Karpas-422 (cell line): ENCODE data around the gene SMARCD1. TPM values are rescaled to one million over a fixed set of nuclear protein-coding genes. Genes with fewer than 3 reads are reported as not detected.

Source experiments
- DNase-seq: peaks from one replicate; pipeline ENCODE4 v3.0.0-alpha.2; 2015
- H2AFZ ChIP-seq: fragments of 200-600 bp; sonication (generic); 2 replicates; pipeline ENCODE4 v1.6.1; 2014; ENCODE audit warnings: antibody characterized with exemption, low read length, mixed read lengths
- H3K27ac ChIP-seq: fragments of 200-600 bp; sonication (generic); 2 replicates; pipeline ENCODE4 v1.5.1; 2014; ENCODE audit warnings: mild to moderate bottlenecking, low read length, moderate library complexity
- H3K27me3 ChIP-seq: fragments of 200-600 bp; sonication (generic); 2 replicates; pipeline ENCODE4 v1.6.1; 2014; ENCODE audit warnings: low read length, mixed read lengths
- H3K36me3 ChIP-seq: fragments of 200-600 bp; sonication (generic); 2 replicates; pipeline ENCODE4 v1.6.1; 2014; ENCODE audit warnings: low read length, mixed read lengths; ENCODE audit not compliant: insufficient read depth
- H3K4me1 ChIP-seq: fragments of 200-600 bp; sonication (generic); 2 replicates; pipeline ENCODE4 v1.6.1; 2014; ENCODE audit warnings: mild to moderate bottlenecking, low read length, mixed read lengths
- H3K4me2 ChIP-seq: fragments of 200-600 bp; sonication (generic); 2 replicates; pipeline ENCODE4 v1.6.1; 2014; ENCODE audit warnings: low read length, low read depth, mild to moderate bottlenecking; ENCODE audit not compliant: poor library complexity, severe bottlenecking
- H3K4me3 ChIP-seq: fragments of 200-600 bp; sonication (generic); 2 replicates; pipeline ENCODE4 v1.5.1; 2014; ENCODE audit warnings: mild to moderate bottlenecking, antibody characterized with exemption, low read length, mixed read lengths
- H3K79me2 ChIP-seq: fragments of 200-600 bp; sonication (generic); 2 replicates; pipeline ENCODE4 v1.6.1; 2014; ENCODE audit warnings: mild to moderate bottlenecking, low read length, mixed read lengths
- H3K9ac ChIP-seq: fragments of 200-600 bp; sonication (generic); 2 replicates; pipeline ENCODE4 v1.6.0; 2014; ENCODE audit warnings: low read length
- H3K9me2 ChIP-seq: fragments of 200-600 bp; sonication (generic), shearing (Covaris generic); replicated peaks from 2 replicates; pipeline ENCODE4 v1.6.0; 2014; ENCODE audit warnings: mild to moderate bottlenecking, low read length, moderate library complexity; ENCODE audit not compliant: insufficient read depth
- H3K9me3 ChIP-seq: fragments of 300-700, 200-600 bp; sonication (generic); 2 replicates; pipeline ENCODE4 v1.6.1; 2014; ENCODE audit warnings: low read length, mixed read lengths
- H4K20me1 ChIP-seq: fragments of 200-600 bp; sonication (generic); 2 replicates; pipeline ENCODE4 v1.6.1; 2014; ENCODE audit warnings: mild to moderate bottlenecking, antibody characterized with exemption, low read length, low read depth; ENCODE audit not compliant: insufficient read depth
- total RNA-seq: library from RNA; depleted of rRNA; stranded (reverse); fragments of >200 nt; shearing (Covaris generic); gene quantifications from 2 replicates; pipeline ENCODE4 v1.2.3, GENCODE V29; 2014; ENCODE audit warnings: low replicate concordance; rRNA removed

SMARCD1 gene
- 124 and 168 TPM in 2 replicates for total RNA-seq

DNA sequence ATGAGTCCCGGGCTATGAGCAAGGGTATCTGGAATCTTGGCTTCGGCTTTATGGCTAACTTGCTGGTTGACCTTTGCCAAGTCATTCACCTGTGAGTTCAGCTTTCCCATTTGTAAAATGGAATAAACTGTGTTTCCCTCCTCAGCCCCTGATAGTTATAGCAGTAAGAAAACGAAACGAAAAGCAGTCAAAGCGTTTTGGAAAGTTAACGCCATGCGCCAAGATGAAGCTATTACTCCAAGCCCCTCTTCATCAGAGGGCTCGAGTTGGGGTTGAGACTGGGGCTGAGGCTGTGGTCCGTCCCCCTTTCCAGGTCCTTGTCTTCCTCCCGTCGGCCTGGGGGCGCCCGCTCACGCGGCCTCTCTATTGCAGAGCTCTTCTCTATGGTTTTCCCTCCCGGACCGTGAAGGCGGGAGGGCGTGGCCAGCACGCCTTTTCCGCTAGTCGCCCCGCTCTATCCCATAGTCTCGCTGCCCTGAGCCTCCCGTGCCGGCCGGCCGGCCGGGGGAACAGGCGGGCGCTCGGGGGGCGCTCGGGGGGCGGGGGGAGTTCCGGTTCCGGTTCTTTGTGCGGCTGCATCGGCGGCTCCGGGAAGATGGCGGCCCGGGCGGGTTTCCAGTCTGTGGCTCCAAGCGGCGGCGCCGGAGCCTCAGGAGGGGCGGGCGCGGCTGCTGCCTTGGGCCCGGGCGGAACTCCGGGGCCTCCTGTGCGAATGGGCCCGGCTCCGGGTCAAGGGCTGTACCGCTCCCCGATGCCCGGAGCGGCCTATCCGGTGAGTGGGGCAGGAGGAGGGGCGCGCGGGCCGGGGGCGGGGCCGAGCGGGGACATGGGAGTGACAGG is at the start of gene SMARCD1:
SMARCD1 (plus strand) TSS at position 568 of the 840 bp plus-strand sequence; CDS start at position 596, 28 bp downstream.
- Histone ChIP-seq H3K4me2 (peak within 1 kb of the TSS; percentile 79), H3K27ac (peak within 1 kb of the TSS; percentile 91), H3K9me2 (no peaks in the 10 kb centered on the region), H3K9me3 (no peaks in the 10 kb centered on the region), H3K27me3 (no peaks in the 10 kb centered on the region), H3K36me3 (peaks cover 21% of the 10 kb centered on the region), H3K4me1 (peaks cover 48% of the 10 kb centered on the region), H2AFZ (0 out of 2 replicates have a peak within 1 kb of the TSS, but pooled peaks have one; percentile 56), H3K79me2 (peaks cover 42% of the 10 kb centered on the region), H3K9ac (peak within 1 kb of the TSS; percentile 79), H4K20me1 (peaks cover 5% of the 10 kb centered on the region; the same call in 1 of the 2 replicates), H3K4me3 (peak within 1 kb of the TSS; percentile 80)
- DNase-seq: peak; percentile 96

DNA sequence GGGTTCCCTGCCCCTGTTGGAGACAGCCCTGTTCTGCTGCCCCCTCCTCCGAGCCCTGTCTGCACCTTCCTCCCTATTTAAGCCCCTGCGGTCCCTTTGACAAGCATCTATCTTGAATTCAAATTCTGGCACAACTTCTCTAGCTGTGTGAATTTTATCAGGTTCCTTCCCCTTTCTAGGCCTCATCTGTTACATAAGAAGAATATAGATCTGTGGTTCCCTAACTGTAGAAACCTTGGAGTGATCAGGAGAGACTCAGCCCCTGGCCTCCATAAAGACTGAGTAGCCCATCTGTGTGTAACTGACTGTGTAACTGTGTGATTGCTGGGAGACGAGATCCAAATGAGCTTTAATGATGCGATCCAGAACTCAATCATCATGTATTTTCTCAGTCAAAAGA is 46.8 kb upstream of the SMARCD1 start:
- Histone ChIP-seq H3K4me3 (no peak overlapping the region), H3K4me2 (no peak overlapping the region), H3K9me2 (no peaks in the 10 kb centered on the region), H3K27me3 (no peaks in the 10 kb centered on the region), H3K27ac (no peak overlapping the region), H2AFZ (no peak overlapping the region), H3K4me1 (no peaks in the 10 kb centered on the region), H3K9ac (no peak overlapping the region), H3K79me2 (no peaks in the 10 kb centered on the region), H3K36me3 (no peaks in the 10 kb centered on the region), H3K9me3 (no peaks in the 10 kb centered on the region), H4K20me1 (no peaks in the 10 kb centered on the region)
- DNase-seq: no peak

DNA sequence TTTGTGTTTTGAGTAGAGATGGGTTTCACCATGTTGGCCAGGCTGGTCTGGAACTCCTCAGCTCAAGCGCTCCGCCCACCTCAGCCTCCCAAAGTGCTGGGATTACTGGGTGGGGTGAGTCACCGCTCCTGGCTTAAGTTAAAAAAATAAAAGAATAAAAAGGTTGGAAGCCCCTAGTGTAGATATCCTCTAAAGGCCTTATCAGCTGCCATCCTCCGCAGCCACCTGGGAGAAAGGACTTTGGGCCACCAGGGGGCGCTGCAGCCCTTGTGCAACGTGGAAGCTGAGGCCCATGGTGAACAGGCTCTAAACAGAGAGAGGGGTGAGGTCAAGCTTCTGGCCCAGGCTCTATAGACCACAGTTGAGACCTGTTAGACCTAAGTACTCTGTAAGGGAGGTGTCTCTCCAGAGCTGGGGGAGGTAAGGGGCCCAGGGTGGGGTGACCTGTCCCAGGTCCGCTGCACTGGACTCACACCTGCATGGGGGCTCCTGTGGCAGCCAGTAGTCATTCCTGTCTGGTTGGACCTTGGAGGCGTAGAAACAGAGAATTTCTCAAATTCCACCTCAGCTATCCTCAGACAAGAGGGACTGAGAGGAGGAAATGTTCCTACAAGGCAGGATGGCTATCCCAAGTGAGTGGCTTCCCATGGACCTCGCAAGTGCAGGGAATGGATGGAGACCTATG is 45.8 kb upstream of the SMARCD1 start:
- Histone ChIP-seq H3K27me3 (no peaks in the 10 kb centered on the region), H3K4me1 (no peaks in the 10 kb centered on the region), H3K27ac (no peak overlapping the region), H3K4me2 (no peak overlapping the region), H3K79me2 (no peaks in the 10 kb centered on the region), H2AFZ (no peak overlapping the region), H3K36me3 (no peaks in the 10 kb centered on the region), H3K9me2 (no peaks in the 10 kb centered on the region), H3K4me3 (no peak overlapping the region), H4K20me1 (no peaks in the 10 kb centered on the region), H3K9me3 (no peaks in the 10 kb centered on the region), H3K9ac (no peak overlapping the region)
- DNase-seq: peak; percentile 95

DNA sequence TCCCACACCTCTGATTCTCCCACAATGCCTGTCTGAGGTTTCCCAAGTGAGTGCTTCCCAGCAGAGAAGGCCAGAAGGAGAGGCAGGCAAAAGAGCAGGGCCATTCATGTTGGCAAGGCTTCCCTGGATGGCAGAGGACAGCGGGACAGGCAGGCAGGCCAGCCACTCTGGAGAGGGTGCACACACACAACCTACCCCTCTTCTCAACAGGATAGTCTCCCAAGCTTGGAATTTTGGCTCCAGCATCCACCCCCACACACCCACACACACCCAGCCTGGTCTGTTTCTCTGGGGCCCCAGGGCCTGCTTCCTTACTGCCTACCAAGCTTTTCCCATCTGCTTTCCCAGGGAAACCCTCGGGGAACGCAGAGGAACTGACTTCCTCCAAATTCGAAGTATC is 44.5 kb upstream of the SMARCD1 start:
- no peak overlapping the region for H3K9ac ChIP-seq
- no peaks in the 10 kb centered on the region for H3K27me3 ChIP-seq
- H3K9me2 ChIP-seq: no peaks in the 10 kb centered on the region
- H3K79me2 ChIP-seq: no peaks in the 10 kb centered on the region
- H3K4me2 ChIP-seq: no peak overlapping the region
- H3K9me3 ChIP-seq: no peaks in the 10 kb centered on the region
- DNase-seq: no peak
- no peak overlapping the region for H3K27ac ChIP-seq
- no peaks in the 10 kb centered on the region for H3K4me1 ChIP-seq
- no peaks in the 10 kb centered on the region for H4K20me1 ChIP-seq
- H3K36me3 ChIP-seq: no peaks in the 10 kb centered on the region
- H3K4me3 ChIP-seq: no peak overlapping the region
- H2AFZ ChIP-seq: no peak overlapping the region

DNA sequence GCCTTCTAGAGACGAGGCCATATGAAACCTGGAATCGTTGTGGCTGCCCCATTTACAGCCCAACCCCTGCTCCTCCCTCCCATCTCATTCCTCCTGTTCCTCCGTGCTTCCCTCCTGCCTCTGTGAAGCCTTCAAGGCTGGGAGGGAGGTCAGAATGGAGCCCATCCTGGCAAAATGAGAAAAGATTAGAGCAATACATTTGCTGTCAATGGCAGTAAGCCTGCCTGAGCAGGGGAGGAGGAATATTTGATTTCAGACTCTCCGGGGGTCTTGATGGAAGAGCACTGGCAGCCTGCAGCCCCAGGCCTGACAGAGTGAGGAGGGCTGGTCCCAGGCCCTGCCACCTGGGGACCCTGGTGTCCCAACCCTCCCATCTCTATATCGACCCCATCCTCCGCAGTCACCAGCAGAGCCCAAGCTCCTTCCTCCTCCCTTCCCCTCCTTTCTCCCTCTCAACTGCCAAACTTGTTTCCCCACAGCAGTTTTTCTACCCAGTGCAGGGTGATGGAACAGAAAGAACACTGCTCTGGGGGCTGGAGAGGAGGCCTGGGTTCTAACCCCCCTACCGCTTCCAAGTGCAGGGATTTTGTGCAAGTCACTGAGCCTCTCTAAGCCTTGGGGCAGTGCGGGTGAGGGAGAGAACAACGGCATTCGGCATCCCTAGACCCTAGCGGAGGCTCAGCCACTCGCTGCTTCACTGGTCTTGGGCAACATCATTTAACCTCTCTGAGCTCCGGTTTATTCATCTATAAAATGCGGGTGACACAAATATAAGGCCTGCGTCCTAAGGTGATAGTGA is 43.9 kb upstream of the SMARCD1 start:
- Histone ChIP-seq H3K4me3 (no peak overlapping the region), H3K36me3 (no peaks in the 10 kb centered on the region), H3K4me2 (no peak overlapping the region), H3K9ac (no peak overlapping the region), H4K20me1 (no peaks in the 10 kb centered on the region), H3K9me3 (no peaks in the 10 kb centered on the region), H2AFZ (no peak overlapping the region), H3K27me3 (no peaks in the 10 kb centered on the region), H3K27ac (no peak overlapping the region), H3K9me2 (no peaks in the 10 kb centered on the region), H3K79me2 (no peaks in the 10 kb centered on the region), H3K4me1 (no peaks in the 10 kb centered on the region)
- DNase-seq: no peak

DNA sequence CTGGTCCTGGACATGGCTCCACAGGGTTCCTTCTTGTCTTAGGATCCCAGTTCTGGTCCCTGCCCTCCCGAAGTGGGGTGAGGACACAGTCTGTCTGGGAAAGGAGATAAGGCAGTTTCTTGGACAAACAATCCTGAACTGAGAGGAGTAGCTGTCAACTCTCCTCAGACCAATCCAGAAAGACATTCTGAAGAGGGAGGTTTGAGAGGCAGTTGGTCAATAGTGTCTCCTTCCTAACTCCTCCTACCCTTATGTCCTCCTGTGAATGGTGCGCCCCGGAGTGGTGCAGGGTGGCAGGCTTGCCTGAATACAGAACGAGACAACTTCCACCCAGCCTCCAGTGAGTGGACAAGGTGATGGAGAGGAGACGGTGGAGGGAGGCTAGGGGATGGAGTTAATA is 43.2 kb upstream of the SMARCD1 start:
- H3K27ac ChIP-seq: no peak overlapping the region
- H3K4me1 ChIP-seq: peaks cover 2% of the 10 kb centered on the region
- no peak overlapping the region for H3K9ac ChIP-seq
- no peaks in the 10 kb centered on the region for H3K9me3 ChIP-seq
- no peaks in the 10 kb centered on the region for H4K20me1 ChIP-seq
- no peak overlapping the region for H3K4me2 ChIP-seq
- no peak overlapping the region for H3K4me3 ChIP-seq
- no peaks in the 10 kb centered on the region for H3K9me2 ChIP-seq
- no peaks in the 10 kb centered on the region for H3K79me2 ChIP-seq
- no peak overlapping the region for H2AFZ ChIP-seq
- DNase-seq: no peak
- H3K36me3 ChIP-seq: no peaks in the 10 kb centered on the region
- H3K27me3 ChIP-seq: no peaks in the 10 kb centered on the region

DNA sequence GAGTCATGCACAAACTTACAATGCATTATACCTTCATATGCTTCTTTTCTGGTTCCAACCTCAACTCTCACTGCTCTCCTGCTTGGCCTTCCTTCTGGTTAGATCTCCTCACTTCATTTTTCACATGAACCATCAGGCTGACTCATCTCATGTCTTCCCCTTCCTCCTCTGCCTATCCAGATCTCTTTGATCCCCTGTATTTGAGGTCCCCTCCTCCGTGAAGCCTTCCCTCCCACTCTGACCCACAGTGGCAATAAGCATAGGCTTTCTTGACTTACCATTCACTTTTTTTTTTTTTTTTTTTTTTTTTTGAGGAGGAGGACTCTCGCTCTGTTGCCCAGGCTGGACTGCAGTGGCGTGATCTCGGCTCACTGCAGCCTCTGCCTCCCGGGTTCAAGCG is 42.4 kb upstream of the SMARCD1 start:
- Histone ChIP-seq H3K79me2 (no peaks in the 10 kb centered on the region), H3K27me3 (no peaks in the 10 kb centered on the region), H3K9me2 (no peaks in the 10 kb centered on the region), H2AFZ (no peak overlapping the region), H3K9ac (no peak overlapping the region), H3K4me1 (peaks cover 5% of the 10 kb centered on the region), H3K4me2 (no peak overlapping the region), H3K27ac (no peak overlapping the region), H3K4me3 (no peak overlapping the region), H4K20me1 (no peaks in the 10 kb centered on the region), H3K36me3 (no peaks in the 10 kb centered on the region), H3K9me3 (no peaks in the 10 kb centered on the region)
- no peak for DNase-seq

DNA sequence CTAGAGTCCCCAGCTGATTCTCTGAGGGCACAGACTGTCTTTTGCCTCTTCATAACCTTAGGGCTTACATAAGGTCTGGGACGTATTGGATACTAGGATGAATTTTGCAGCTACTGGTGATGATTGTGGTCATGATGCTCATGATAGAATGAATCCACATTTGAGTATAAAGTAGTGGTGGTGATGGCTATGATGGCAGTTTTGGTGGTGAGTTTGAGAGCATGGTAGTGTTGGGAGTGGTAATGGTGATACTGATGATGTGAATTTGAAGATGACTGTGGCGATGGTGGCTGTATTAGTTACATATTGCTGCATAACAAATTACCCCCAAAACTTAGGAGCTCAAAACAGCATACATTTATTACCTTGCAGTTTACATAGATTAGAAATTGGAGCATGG is 41.8 kb upstream of the SMARCD1 start:
- H3K36me3 ChIP-seq: no peaks in the 10 kb centered on the region
- no peaks in the 10 kb centered on the region for H3K9me2 ChIP-seq

More for the DNA sequence above, 41.8 kb upstream of the SMARCD1 start:
- Histone ChIP-seq H2AFZ (no peak overlapping the region), H3K4me2 (no peak overlapping the region), H3K79me2 (no peaks in the 10 kb centered on the region), H4K20me1 (no peaks in the 10 kb centered on the region), H3K27me3 (no peaks in the 10 kb centered on the region), H3K4me3 (no peak overlapping the region), H3K4me1 (peaks cover 5% of the 10 kb centered on the region), H3K9me3 (no peaks in the 10 kb centered on the region), H3K27ac (no peak overlapping the region), H3K9ac (no peak overlapping the region)
- DNase-seq: no peak
